ENCODE results near the gene CCNJ.

Gene CCNJ

GRCh38 chr10:96043893-96044715 is 721 bp downstream of the CCNJ start:
- H3K4me1 ChIP-seq (ENCODE audit: control insufficient read depth, insufficient read depth, low read length) = peaks cover 3% of the 10 kb centered on the region; the same call in 1 of the 2 replicates
- H3K9me3 ChIP-seq (ENCODE audit: control insufficient read depth, insufficient read depth, low read depth, low read length) = no peaks in the 10 kb centered on the region
- CTCF ChIA-PET = no interaction called here
- H3K36me3 ChIP-seq (ENCODE audit: control insufficient read depth in 2 of 2, insufficient read depth in 1 of 2, low read length in 2 of 2) = peaks cover 4 to 30% of the 10 kb centered on the region in 2 experiments; a peak in 2 of 3 replicates
- POLR2A ChIA-PET = interaction anchor here (0.6 to 2.7 kb wide), 3 partner anchors 46 to 136 kb away, joined by 5 to 18 read pairs (median 13); partner anchors contain the start of genes CC2D2B and ZNF518A
- peak overlapping the region; percentile 84 for H3K27ac ChIP-seq (ENCODE audit: extremely low read depth, low read depth, low read length)
- H3K4me3 ChIP-seq (ENCODE audit: low read depth, low read length) = peak overlapping the region; percentile 65
- TF ChIP-seq ZNF155 (tag by site-specific recombination; IDR thresholded peaks at IDR 0.05) (no peak), ZBTB8A (tag by site-specific recombination; IDR thresholded peaks at IDR 0.05) (no peak), PRDM4 (tag by site-specific recombination; IDR thresholded peaks at IDR 0.05) (no peak), ZNF510 (tag by site-specific recombination; IDR thresholded peaks at IDR 0.05; ENCODE audit: insufficient replicate concordance) (no peak), ZNF37A (tag by site-specific recombination; IDR thresholded peaks at IDR 0.05) (no peak), FEZF1 (tag by site-specific recombination; IDR thresholded peaks at IDR 0.05) (no peak), ZNF140 (tag by site-specific recombination; IDR thresholded peaks at IDR 0.05) (no peak), ZNF248 (tag by site-specific recombination; IDR thresholded peaks at IDR 0.05) (no peak), HOXA7 (CRISPR knock-in tag; IDR thresholded peaks at IDR 0.05; ENCODE audit: borderline replicate concordance) (no peak), ZSCAN18 (tag by site-specific recombination; IDR thresholded peaks at IDR 0.05) (no peak), ZNF521 (tag by site-specific recombination; IDR thresholded peaks at IDR 0.05) (no peak), KLF9 (tag by site-specific recombination; IDR thresholded peaks at IDR 0.05; ENCODE audit: low read depth) (peak; percentile 62), REPIN1 (tag by site-specific recombination; IDR thresholded peaks at IDR 0.05; ENCODE audit: low read depth) (no peak), ZNF133 (tag by site-specific recombination; IDR thresholded peaks at IDR 0.05) (no peak), ZNF341 (tag by site-specific recombination; IDR thresholded peaks at IDR 0.05; ENCODE audit: low read depth) (peak; percentile 80), ZNF391 (tag by site-specific recombination; IDR thresholded peaks at IDR 0.05; ENCODE audit: borderline replicate concordance, low read depth) (no peak), CTCF (tag by site-specific recombination; IDR thresholded peaks at IDR 0.05) (no peak), ZNF777 (tag by site-specific recombination; IDR thresholded peaks at IDR 0.05; ENCODE audit: borderline replicate concordance) (no peak), ZNF488 (tag by site-specific recombination; IDR thresholded peaks at IDR 0.05) (no peak), ZFHX2 (tag by site-specific recombination; conservative IDR thresholded peaks at IDR 0.05) (no peak; the same call in 1 of the 2 replicates), SP3 (tag by site-specific recombination; IDR thresholded peaks at IDR 0.05) (peak; percentile 36; the same call in 1 of the 2 replicates), SETDB1 (IDR thresholded peaks at IDR 0.05; ENCODE audit: insufficient read length, low read length) (no peak), AEBP2 (tag by site-specific recombination; IDR thresholded peaks at IDR 0.05; ENCODE audit: borderline replicate concordance) (no peak), ZNF776 (tag by site-specific recombination; IDR thresholded peaks at IDR 0.05; ENCODE audit: borderline replicate concordance) (no peak), TRIM28 (IDR thresholded peaks at IDR 0.05; ENCODE audit: borderline replicate concordance, low read length) (no peak), ZNF623 (tag by site-specific recombination; IDR thresholded peaks at IDR 0.05) (0 out of 2 replicates have a peak, but pooled peaks have one; percentile 4), ZNF18 (tag by site-specific recombination; IDR thresholded peaks at IDR 0.05) (no peak), ZNF473 (tag by site-specific recombination; IDR thresholded peaks at IDR 0.05) (no peak)
